ENCODE measurements around the gene TMEM51. TPM values are rescaled to one million over a fixed set of nuclear protein-coding genes. Genes with fewer than 3 reads are reported as not detected.

TMEM51 gene
- total and polyA plus RNA-seq, 2 of the 13 experiments (the other 11 are each of a cell fraction or from before 2014, with no cell fraction given): 12.2 to 22.3 TPM

- no peaks in the 10 kb centered on the region for H3K27me3 ChIP-seq (ENCODE audit: control insufficient read depth in 1 of 2, insufficient read depth in 2 of 2, low read length in 2 of 2)
- no TSS peak for BruUV-seq (replicated peaks)
- intact Hi-C loops (cut with micrococcal nuclease; ENCODE audit: unreplicated experiment): no loop called here
- TF ChIP-seq RORA (CRISPR knock-in tag; IDR thresholded peaks at IDR 0.05): no peak
- no peak for TF ChIP-seq KDM1A (CRISPR knock-in tag; IDR thresholded peaks at IDR 0.05)
- no peak for TF ChIP-seq ZNF7 (CRISPR knock-in tag; IDR thresholded peaks at IDR 0.05)
- TF ChIP-seq SP140L (CRISPR knock-in tag; IDR thresholded peaks at IDR 0.05; ENCODE audit: borderline replicate concordance): no peak
- TF ChIP-seq ZNF17 (CRISPR knock-in tag; IDR thresholded peaks at IDR 0.05): no peak
- no peak for TF ChIP-seq AKNA (CRISPR knock-in tag; IDR thresholded peaks at IDR 0.05; ENCODE audit: borderline replicate concordance)
- TF ChIP-seq ZNF253 (CRISPR knock-in tag; IDR thresholded peaks at IDR 0.05; ENCODE audit: borderline replicate concordance): no peak
- WGBS (ENCODE audit: low lambda C conversion rate): 93% methylated on average over 7 of the region's 7 CpGs
- no peak for DNase-seq (ENCODE audit: low spot score)
- ChIA-PET CTCF (ENCODE audit: low intra/inter-chr PET ratio, low total read pairs) (no interaction called here), POLR2A (no interaction called here)
- H3K9ac ChIP-seq (ENCODE audit: insufficient read depth, low read depth, low read length): no peak overlapping the region
- ATAC-seq: no peak
- H3K9me3 ChIP-seq (ENCODE audit: low read length): no peaks in the 10 kb centered on the region
- in situ Hi-C loops (cut with HindIII; ENCODE audit: extremely low pct_ligation_motif_present, low pct_unique_long_range_greater_than_20kb): loop anchor here (10.0 kb wide), 1 partner anchor 182 kb away; no protein-coding TSS in a partner anchor
- H3K4me2 ChIP-seq (ENCODE audit: low read depth, low read length): no peak overlapping the region
- peaks cover 4 to 13% of the 10 kb centered on the region in 2 experiments; a peak in 3 of 5 replicates for H3K36me3 ChIP-seq (replicated peaks in 1 of 2; ENCODE audit: control insufficient read depth in 1 of 2, insufficient read depth in 2 of 2, low read length in 2 of 2)
- no peaks in the 10 kb centered on the region for H3K4me1 ChIP-seq (ENCODE audit: insufficient read depth, low read length)
- FAIRE-seq: no peak
- no peaks in the 10 kb centered on the region for H4K20me1 ChIP-seq (ENCODE audit: insufficient read depth, low read length)
- H3K27ac ChIP-seq (ENCODE audit: extremely low read length, insufficient read depth, low read length): no peak overlapping the region
- no peak overlapping the region for H3K4me3 ChIP-seq (replicated peaks in 1 of 3; ENCODE audit: insufficient read depth in 1 of 3, low read depth in 2 of 3, low read length in 3 of 3)
- H2AFZ ChIP-seq (ENCODE audit: low read length): no peak overlapping the region
- H3K79me2 ChIP-seq (ENCODE audit: insufficient read depth, low read length): no peaks in the 10 kb centered on the region
These were observed 31.2 kb upstream of the TMEM51 start for GRCh38 chr1:15122331-15122730.
